ENCODE measurements around the gene MTMR3.

MTMR3 gene

DNA sequence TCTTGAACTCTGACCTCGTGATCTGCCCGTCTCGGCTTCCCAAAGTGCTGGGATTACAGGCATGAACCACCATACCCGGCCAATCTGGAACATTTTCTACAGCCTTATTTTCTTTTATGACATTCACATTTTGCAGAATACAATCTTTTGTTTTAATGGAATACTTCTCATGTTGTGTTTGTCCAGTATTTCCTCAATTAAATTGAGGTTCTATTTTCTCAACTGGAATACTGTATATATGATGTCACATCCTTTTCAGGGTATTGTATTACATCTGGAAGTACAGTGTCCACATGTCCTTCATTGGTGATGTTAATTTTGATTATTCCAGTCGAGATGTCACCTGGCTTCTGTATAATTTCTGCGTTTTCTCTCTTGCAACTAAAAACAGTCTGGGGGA is 106.5 kb downstream of the MTMR3 start:
- ATAC-seq (no peak), DNase-seq (ENCODE audit: low spot score in 2 of 2) (no peak)
- H3K9me3 Mint-ChIP-seq, result no peaks in the 10 kb centered on the region
- no peak overlapping the region for H3K27ac Mint-ChIP-seq
- H3K36me3 Mint-ChIP-seq, result peaks cover 58% of the 10 kb centered on the region
- H3K4me1 Mint-ChIP-seq, result peaks cover 8% of the 10 kb centered on the region
- H3K4me3 Mint-ChIP-seq, result no peak overlapping the region

DNA sequence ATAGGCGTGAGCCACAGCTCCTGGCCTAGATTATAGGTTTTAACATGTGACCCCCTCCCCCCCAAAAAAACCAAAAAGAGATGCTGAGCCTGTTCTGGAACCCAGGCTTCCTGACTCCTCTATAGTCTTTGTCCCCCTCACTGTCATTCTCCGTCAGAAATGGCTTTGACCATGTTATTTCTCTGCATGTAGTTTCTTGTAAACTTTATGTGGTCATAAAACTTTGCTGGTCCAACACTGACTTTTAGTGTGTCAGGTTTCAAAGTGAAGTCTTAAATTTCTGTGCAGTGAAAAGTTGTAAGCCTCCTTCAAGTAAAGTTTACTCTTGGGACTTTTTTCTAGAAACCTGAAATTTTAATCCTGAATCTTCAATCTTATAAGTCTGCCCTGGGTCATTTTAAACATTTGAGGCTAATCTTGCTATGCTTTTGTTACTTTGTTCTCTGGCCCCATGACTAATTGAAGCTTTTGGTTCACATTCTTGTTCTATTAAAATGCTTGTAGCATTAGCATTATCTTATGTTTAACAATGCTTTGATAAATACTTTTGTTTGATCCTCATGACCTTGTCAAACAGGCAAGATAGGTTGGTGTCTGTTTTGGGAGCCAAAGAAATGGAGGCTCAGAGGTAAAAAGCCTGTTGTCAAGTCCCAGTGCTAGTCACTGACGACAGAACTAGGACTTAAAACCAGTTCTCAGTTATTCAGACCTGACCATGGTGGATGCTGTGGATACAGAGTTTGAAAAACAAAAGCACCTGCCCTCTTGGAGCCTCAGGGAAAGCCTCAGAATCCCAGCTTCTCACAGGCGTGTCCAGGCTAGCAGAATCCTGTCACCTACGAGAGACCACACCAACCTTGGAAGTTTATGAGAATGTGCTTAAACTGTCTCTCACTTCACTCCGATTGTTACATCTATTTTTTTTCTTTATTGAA is 109.6 kb downstream of the MTMR3 start:
- peaks cover 36% of the 10 kb centered on the region for H3K36me3 Mint-ChIP-seq

GRCh38 chr22:29994027-29994715 is 111.2 kb downstream of the MTMR3 start:
- no peak for DNase-seq (ENCODE audit: low spot score in 2 of 2)
- no peaks in the 10 kb centered on the region for H3K9me3 Mint-ChIP-seq
- peaks cover 34% of the 10 kb centered on the region for H3K36me3 Mint-ChIP-seq
- ATAC-seq, result peak; percentile 98
- H3K27ac Mint-ChIP-seq, result peak overlapping the region; percentile 67
- H3K4me3 Mint-ChIP-seq, result no peak overlapping the region
- H3K4me1 Mint-ChIP-seq, result peaks cover 10% of the 10 kb centered on the region

More for the DNA sequence above, 109.6 kb downstream of the MTMR3 start:
- peaks cover 10% of the 10 kb centered on the region for H3K4me1 Mint-ChIP-seq
- DNase-seq (ENCODE audit: low spot score in 2 of 2) (no peak), ATAC-seq (no peak)
- no peak overlapping the region for H3K4me3 Mint-ChIP-seq
- no peaks in the 10 kb centered on the region for H3K9me3 Mint-ChIP-seq
- H3K27ac Mint-ChIP-seq, result peak overlapping the region; percentile 67

GRCh38 chr22:29994943-29995342 is 112.0 kb downstream of the MTMR3 start:
- DNase-seq (ENCODE audit: low spot score in 2 of 2) (no peak), ATAC-seq (no peak)
- Mint-ChIP-seq H3K4me3 (no peak overlapping the region), H3K36me3 (peaks cover 40% of the 10 kb centered on the region), H3K27ac (peak overlapping the region; percentile 67), H3K9me3 (no peaks in the 10 kb centered on the region), H3K4me1 (peaks cover 10% of the 10 kb centered on the region)

GRCh38 chr22:29997107-29997506 is 114.1 kb downstream of the MTMR3 start:
- no peaks in the 10 kb centered on the region for H3K9me3 Mint-ChIP-seq
- H3K27ac Mint-ChIP-seq, result no peak overlapping the region
- no peak for DNase-seq (ENCODE audit: low spot score in 2 of 2)
- no peak overlapping the region for H3K4me3 Mint-ChIP-seq
- peaks cover 42% of the 10 kb centered on the region for H3K36me3 Mint-ChIP-seq
- ATAC-seq, result no peak
- H3K4me1 Mint-ChIP-seq, result peaks cover 15% of the 10 kb centered on the region

- no peak overlapping the region for H3K4me3 Mint-ChIP-seq
- ATAC-seq (no peak), DNase-seq (ENCODE audit: low spot score in 2 of 2) (no peak)
- H3K9me3 Mint-ChIP-seq, result no peaks in the 10 kb centered on the region
- peaks cover 43% of the 10 kb centered on the region for H3K36me3 Mint-ChIP-seq
- no peak overlapping the region for H3K27ac Mint-ChIP-seq
- H3K4me1 Mint-ChIP-seq, result peaks cover 15% of the 10 kb centered on the region
Measured at GRCh38 chr22:29997516-29997915, 114.5 kb downstream of the MTMR3 start.

- Mint-ChIP-seq H3K4me1 (peaks cover 15% of the 10 kb centered on the region), H3K27ac (no peak overlapping the region), H3K4me3 (no peak overlapping the region), H3K36me3 (peaks cover 31% of the 10 kb centered on the region), H3K9me3 (no peaks in the 10 kb centered on the region)
- DNase-seq (ENCODE audit: low spot score in 2 of 2) (no peak), ATAC-seq (no peak)
Measured at GRCh38 chr22:29998627-29999384, 115.8 kb downstream of the MTMR3 start.

- DNase-seq (ENCODE audit: low spot score in 2 of 2) (no peak), ATAC-seq (peak; percentile 65)
- H3K9me3 Mint-ChIP-seq, result no peaks in the 10 kb centered on the region
- H3K36me3 Mint-ChIP-seq, result peaks cover 31% of the 10 kb centered on the region
- H3K4me1 Mint-ChIP-seq, result peaks cover 6% of the 10 kb centered on the region
- H3K27ac Mint-ChIP-seq, result peak overlapping the region; percentile 24
- no peak overlapping the region for H3K4me3 Mint-ChIP-seq
Measured at GRCh38 chr22:30000566-30000965, 117.6 kb downstream of the MTMR3 start.

- H3K36me3 Mint-ChIP-seq, result peaks cover 31% of the 10 kb centered on the region
Measured at GRCh38 chr22:30001459-30001858, 118.5 kb downstream of the MTMR3 start.

GRCh38 chr22:30002861-30003486 is 120.0 kb downstream of the MTMR3 start:
- DNase-seq (ENCODE audit: low spot score in 2 of 2), result no peak
- ATAC-seq, result no peak
- Mint-ChIP-seq H3K9me3 (no peaks in the 10 kb centered on the region), H3K4me3 (no peak overlapping the region), H3K36me3 (peaks cover 35% of the 10 kb centered on the region), H3K27ac (no peak overlapping the region), H3K4me1 (peaks cover 6% of the 10 kb centered on the region)

More at GRCh38 chr22:30001459-30001858, 118.5 kb downstream of the MTMR3 start:
- peak overlapping the region; percentile 24 for H3K27ac Mint-ChIP-seq
- no peak for ATAC-seq
- H3K4me1 Mint-ChIP-seq, result peaks cover 6% of the 10 kb centered on the region
- DNase-seq (ENCODE audit: low spot score in 2 of 2), result no peak
- H3K9me3 Mint-ChIP-seq, result no peaks in the 10 kb centered on the region
- H3K4me3 Mint-ChIP-seq, result no peak overlapping the region

- Mint-ChIP-seq H3K27ac (no peak overlapping the region), H3K4me3 (no peak overlapping the region), H3K36me3 (peaks cover 37% of the 10 kb centered on the region), H3K9me3 (no peaks in the 10 kb centered on the region), H3K4me1 (peaks cover 6% of the 10 kb centered on the region)
- no peak for DNase-seq (ENCODE audit: low spot score in 2 of 2)
- ATAC-seq, result no peak
Measured at GRCh38 chr22:30004101-30004500, 121.1 kb downstream of the MTMR3 start.

- peaks cover 6% of the 10 kb centered on the region for H3K4me1 Mint-ChIP-seq
Measured at GRCh38 chr22:30004694-30005093, 121.7 kb downstream of the MTMR3 start.

DNA sequence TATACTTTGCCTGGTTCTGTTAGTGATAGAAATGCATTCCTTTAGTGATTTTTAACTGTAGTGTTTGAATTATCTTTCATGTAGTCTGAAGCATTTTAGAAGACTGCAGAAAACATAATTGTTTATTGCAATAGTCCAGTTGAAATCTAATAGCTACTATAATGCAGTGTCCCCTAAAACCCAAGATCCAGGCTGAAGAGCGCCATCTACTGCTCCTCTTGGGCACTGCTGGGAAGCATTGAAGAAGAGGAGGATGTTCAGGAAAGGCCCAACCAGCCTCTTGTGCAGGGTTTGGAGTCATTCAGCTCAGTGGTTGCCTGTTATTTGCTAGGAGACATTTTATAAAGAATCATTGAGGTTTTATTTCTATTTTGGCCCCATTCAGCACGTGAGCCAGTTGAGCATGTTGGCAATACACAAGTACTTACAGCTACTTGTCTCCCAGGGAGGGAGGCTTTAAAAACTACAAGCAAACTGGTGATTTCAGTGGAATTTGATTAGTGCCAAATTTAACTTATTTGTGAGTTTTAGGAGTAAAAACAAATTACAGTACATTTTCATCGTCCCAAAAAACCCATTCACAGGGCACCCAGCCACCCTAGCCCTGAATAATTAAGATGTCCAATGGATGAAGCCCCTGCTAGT is 122.4 kb downstream of the MTMR3 start:
- no peak overlapping the region for H3K4me3 Mint-ChIP-seq
- H3K36me3 Mint-ChIP-seq, result peaks cover 39% of the 10 kb centered on the region
- peak; percentile 69 for ATAC-seq
- peaks cover 5% of the 10 kb centered on the region for H3K4me1 Mint-ChIP-seq
- H3K9me3 Mint-ChIP-seq, result no peaks in the 10 kb centered on the region
- no peak overlapping the region for H3K27ac Mint-ChIP-seq
- DNase-seq (ENCODE audit: low spot score in 2 of 2), result peak; percentile 57 to 80

More at GRCh38 chr22:30004694-30005093, 121.7 kb downstream of the MTMR3 start:
- Mint-ChIP-seq H3K27ac (no peak overlapping the region), H3K36me3 (peaks cover 37% of the 10 kb centered on the region), H3K9me3 (no peaks in the 10 kb centered on the region), H3K4me3 (no peak overlapping the region)
- DNase-seq (ENCODE audit: low spot score in 2 of 2) (no peak), ATAC-seq (no peak)

DNA sequence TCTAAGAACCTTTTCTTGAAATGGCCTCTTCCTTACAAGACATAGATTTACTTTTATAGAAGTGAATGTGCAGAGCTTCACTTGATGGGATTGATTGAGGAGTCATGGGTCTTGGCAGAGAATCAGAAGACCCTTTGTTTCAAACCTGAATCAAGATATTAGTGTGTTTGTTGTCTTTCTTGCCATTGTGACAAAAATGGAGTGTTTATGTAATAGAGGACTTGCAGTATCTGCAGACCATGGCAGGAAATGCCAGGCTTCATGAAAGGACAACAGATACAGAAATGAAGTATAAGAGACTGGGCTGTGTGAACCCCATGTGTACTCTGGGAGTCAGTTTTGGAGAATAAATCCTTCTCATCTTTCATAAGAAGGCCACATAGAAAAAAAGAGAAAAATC is 124.4 kb downstream of the MTMR3 start:
- no peak for DNase-seq (ENCODE audit: low spot score in 2 of 2)
- no peaks in the 10 kb centered on the region for H3K9me3 Mint-ChIP-seq
- peaks cover 36% of the 10 kb centered on the region for H3K36me3 Mint-ChIP-seq
- no peaks in the 10 kb centered on the region for H3K4me1 Mint-ChIP-seq
- H3K27ac Mint-ChIP-seq, result no peak overlapping the region
- ATAC-seq, result no peak
- H3K4me3 Mint-ChIP-seq, result no peak overlapping the region

All from stimulated activated effector memory CD8-positive, alpha-beta T cell treated with anti-CD3 and anti-CD28 coated beads, Interleukin-12 subunit alpha, Interleukin-12 subunit beta, amount 100 ng/mL, for 72 hours (primary cell).